DOHH2 (cell line): ENCODE data around the gene LLGL1.

Experiments
- EZH2phosphoT487 ChIP-seq: fragments of 200-600 bp; sonication (generic); IDR thresholded peaks from 2 replicates; pipeline ENCODE4 v1.6.1; 2017; ENCODE audit warnings: borderline replicate concordance, mild to moderate bottlenecking, antibody characterized with exemption, low read length, moderate library complexity, mixed read lengths
- TF ChIP-seq, protein P1 (sequence below): fragments of 200-600 bp; sonication (generic); IDR thresholded peaks from one replicate; pipeline ENCODE4 v1.5.1; 2014; ENCODE audit warnings: antibody characterized with exemption, mild to moderate bottlenecking, low read depth, low read length; ENCODE audit not compliant: poor library complexity, severe bottlenecking

DNA sequence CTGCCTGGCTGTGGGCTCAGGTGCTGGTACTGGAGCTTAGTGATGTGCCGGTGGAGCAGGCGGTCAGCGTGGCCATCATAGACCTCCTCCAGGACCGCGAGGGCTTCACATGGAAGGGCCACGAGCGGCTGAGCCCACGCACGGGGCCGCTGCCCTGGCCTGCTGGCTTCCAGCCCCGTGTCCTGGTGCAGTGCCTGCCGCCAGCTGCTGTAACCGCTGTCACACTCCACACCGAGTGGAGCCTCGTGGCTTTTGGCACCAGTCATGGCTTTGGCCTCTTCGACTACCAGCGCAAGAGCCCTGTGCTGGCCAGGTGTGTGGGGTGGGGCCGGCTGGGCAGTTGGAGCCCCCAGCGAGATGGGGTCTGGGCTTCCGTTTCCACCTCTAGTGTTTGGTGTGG, 12.0 kb downstream of the LLGL1 start:
- TF ChIP-seq, protein P1, sequence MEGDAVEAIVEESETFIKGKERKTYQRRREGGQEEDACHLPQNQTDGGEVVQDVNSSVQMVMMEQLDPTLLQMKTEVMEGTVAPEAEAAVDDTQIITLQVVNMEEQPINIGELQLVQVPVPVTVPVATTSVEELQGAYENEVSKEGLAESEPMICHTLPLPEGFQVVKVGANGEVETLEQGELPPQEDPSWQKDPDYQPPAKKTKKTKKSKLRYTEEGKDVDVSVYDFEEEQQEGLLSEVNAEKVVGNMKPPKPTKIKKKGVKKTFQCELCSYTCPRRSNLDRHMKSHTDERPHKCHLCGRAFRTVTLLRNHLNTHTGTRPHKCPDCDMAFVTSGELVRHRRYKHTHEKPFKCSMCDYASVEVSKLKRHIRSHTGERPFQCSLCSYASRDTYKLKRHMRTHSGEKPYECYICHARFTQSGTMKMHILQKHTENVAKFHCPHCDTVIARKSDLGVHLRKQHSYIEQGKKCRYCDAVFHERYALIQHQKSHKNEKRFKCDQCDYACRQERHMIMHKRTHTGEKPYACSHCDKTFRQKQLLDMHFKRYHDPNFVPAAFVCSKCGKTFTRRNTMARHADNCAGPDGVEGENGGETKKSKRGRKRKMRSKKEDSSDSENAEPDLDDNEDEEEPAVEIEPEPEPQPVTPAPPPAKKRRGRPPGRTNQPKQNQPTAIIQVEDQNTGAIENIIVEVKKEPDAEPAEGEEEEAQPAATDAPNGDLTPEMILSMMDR, result no peak
- no peak for TF ChIP-seq EZH2phosphoT487
